ENCODE results near the gene RBM5.

The RBM5 gene

GRCh38 chr3:50140990-50141389, 52.3 kb downstream of the RBM5 start:
- no peak for DNase-seq

- DNase-seq, result no peak
Observed at GRCh38 chr3:50146316-50146901, 57.7 kb downstream of the RBM5 start.

- DNase-seq, result no peak
Observed at GRCh38 chr3:50147016-50147415, 58.3 kb downstream of the RBM5 start.

GRCh38 chr3:50147447-50147846, 58.7 kb downstream of the RBM5 start:
- no peak for DNase-seq

- DNase-seq, result no peak
Observed at GRCh38 chr3:50147861-50148260, 59.1 kb downstream of the RBM5 start.

- no peak for DNase-seq
Observed at GRCh38 chr3:50150404-50150750, 61.7 kb downstream of the RBM5 start.

- no peak for DNase-seq
Observed at GRCh38 chr3:50150863-50151686, 62.4 kb downstream of the RBM5 start.

- no peak for DNase-seq
Observed at GRCh38 chr3:50151728-50152127, 63.0 kb downstream of the RBM5 start.

- no peak for DNase-seq
Observed at GRCh38 chr3:50153782-50154475, 65.2 kb downstream of the RBM5 start.

- DNase-seq, result no peak
Observed at GRCh38 chr3:50154476-50154839, 65.7 kb downstream of the RBM5 start.

- no peak for DNase-seq
Observed at GRCh38 chr3:50154840-50155490, 66.2 kb downstream of the RBM5 start, which contains the start of gene SEMA3F. Gene SEMA3F, plus strand, starts transcription at chr3:50155324. Its CDS starts 4,299 bp downstream, at chr3:50159623.

GRCh38 chr3:50155491-50155878, 66.8 kb downstream of the RBM5 start:
- no peak for DNase-seq

GRCh38 chr3:50155891-50156290, 67.2 kb downstream of the RBM5 start:
- no peak for DNase-seq

GRCh38 chr3:50156549-50157493, 68.1 kb downstream of the RBM5 start:
- DNase-seq, result no peak

- DNase-seq, result no peak
Observed at GRCh38 chr3:50157827-50158529, 69.3 kb downstream of the RBM5 start.

GRCh38 chr3:50158530-50159146, 69.9 kb downstream of the RBM5 start:
- no peak for DNase-seq

- DNase-seq, result no peak
Observed at GRCh38 chr3:50160561-50160983, 71.9 kb downstream of the RBM5 start.

GRCh38 chr3:50161320-50161719, 72.6 kb downstream of the RBM5 start:
- no peak for DNase-seq

GRCh38 chr3:50162034-50162883, 73.5 kb downstream of the RBM5 start:
- DNase-seq, result no peak
